Sigmoid colon (tissue), 4 donors: ENCODE data around the gene TNFAIP2.

Experiments
- CTCF ChIP-seq, 4 experiments: fragments of 450-650 bp in 3 of 4; fragments of 200-600 bp in 1 of 4; IDR thresholded peaks; one replicate each; pipeline ENCODE4 v1.5.1; 2016 to 2019; ENCODE audit warnings: antibody characterized with exemption in 4 of 4, mild to moderate bottlenecking in 3 of 4, moderate library complexity in 2 of 4
- EP300 ChIP-seq, 4 donors: sonication (generic); formaldehyde crosslinking; IDR thresholded peaks; one replicate each; pipeline ENCODE4 v1.6.1; 2017; ENCODE audit warnings: antibody characterized with exemption in 4 of 4
- POLR2A ChIP-seq, 2 donors: fragments of 450-650 bp; IDR thresholded peaks; one replicate each; pipeline ENCODE4 v1.6.1; 2016; ENCODE audit warnings: antibody characterized with exemption in 2 of 2, mild to moderate bottlenecking in 2 of 2, moderate library complexity in 2 of 2
- POLR2AphosphoS5 ChIP-seq, 4 donors: sonication (generic); formaldehyde crosslinking; IDR thresholded peaks; one replicate each; pipeline ENCODE4 v1.6.1; 2017; ENCODE audit warnings: antibody characterized with exemption in 4 of 4

- TF ChIP-seq CTCF (IDR thresholded peaks at IDR 0.05) (no peak), EP300 (IDR thresholded peaks at IDR 0.05) (no peak), POLR2AphosphoS5 (IDR thresholded peaks at IDR 0.05) (no peak), POLR2A (IDR thresholded peaks at IDR 0.05) (no peak)
These were observed 6.2 kb downstream of the TNFAIP2 start for GRCh38 chr14:103129301-103130016.
